GM18520 (cell line): ENCODE measurements around the gene CATSPERB.
"Not testable (repeated sequence)": the region's sequence is repeated elsewhere in the genome, so short reads cannot be mapped to it uniquely, and the experiment has no call there.

Source experiments
- ATAC-seq: cut with Tn5 transposase; IDR thresholded peaks from one replicate; pipeline ENCODE4 v1.9.1; 2021; ENCODE audit not compliant: unreplicated experiment

CATSPERB gene

DNA sequence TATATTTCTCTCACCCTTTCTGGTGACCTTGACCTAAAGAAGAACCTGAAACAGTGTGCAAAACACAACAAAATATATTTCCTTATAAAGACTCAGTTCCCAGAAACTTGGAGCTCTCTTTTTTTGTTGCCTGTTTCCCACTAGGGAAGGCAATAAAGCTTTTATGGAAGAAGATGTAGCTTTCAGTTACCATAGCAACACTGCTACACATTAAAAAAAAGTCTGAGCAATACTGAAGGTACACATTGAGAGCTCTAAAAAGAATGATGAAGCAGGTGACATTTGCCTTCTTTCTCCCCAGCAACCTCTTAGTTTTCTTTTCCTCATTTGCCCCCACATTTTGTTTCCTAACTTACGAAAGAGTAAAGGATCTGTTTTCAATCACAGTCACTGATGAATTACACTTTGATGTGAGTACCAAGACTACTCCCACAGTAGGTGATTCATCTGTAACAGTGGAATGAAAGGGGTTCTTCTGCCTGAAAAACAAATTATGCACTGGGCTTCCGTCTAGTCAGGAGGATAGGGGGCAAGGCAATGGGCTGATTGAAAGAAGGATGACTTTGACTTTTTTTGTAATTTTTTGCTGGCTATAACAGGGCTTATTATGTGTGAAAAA is 1.1 kb upstream of the CATSPERB start:
- ATAC-seq, result no peak

DNA sequence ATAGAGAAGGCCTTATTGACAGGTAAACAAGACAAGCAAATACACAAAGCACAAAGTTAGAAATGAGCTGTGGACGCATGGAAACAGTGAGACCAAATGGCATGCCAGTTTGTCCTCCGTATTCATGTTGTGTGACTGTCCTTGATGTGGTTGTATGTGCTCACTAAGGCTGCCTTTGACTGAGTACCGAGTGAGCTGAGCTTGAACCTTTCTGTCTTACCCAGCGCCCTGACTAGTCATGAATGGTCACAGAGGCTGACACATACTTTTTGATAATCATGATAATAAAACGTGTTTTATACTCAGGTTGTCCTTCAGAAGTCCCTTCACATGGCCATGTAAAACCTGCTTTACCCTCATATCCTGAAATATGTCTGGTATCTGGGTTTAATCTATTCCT is 553 bp upstream of the CATSPERB start:
- no peak for ATAC-seq

GRCh38 chr14:91731018-91731417 is 868 bp downstream of the CATSPERB start:
- no peak for ATAC-seq

GRCh38 chr14:91729756-91730155 is 2.1 kb downstream of the CATSPERB start:
- no peak for ATAC-seq

GRCh38 chr14:91728616-91729183 is 3.2 kb downstream of the CATSPERB start:
- ATAC-seq, result no peak

DNA sequence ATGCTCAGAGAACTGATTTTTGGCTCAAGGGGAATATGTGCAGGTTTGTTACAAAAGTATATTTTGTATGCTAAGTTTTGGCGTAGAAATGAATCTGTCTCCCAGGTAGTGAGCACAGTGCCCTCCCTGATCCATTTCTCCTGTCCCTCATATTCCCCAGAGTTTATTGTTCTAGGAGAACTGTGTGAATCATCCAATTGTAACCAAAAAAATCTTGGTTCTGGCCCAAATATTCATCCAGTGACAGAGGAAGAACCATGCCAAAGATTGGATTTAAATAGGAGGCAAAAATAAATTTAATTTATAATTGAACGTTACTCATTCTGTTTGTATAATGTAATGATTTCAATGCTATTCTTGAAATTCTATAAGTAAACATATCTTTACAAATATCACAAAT is 4.8 kb downstream of the CATSPERB start:
- no peak for ATAC-seq

DNA sequence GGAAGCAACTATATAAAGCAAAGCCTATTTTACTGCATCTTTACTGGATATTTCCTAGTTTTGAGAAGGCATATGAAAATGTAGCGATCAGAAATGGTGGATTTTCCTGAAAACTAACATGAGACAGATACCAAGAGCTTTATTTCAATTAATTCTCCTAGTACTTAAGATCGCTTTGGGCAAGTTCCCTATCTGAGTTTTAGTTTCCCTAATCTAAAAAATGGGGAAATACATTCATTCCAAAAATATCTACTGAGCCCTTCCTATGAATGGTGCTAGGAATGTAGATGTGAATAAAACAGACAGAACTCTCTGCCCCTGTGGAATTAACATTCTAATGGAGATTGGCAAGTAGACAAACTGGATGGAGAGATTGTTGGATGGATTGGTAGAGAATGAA is 8.4 kb downstream of the CATSPERB start:
- no peak for ATAC-seq

GRCh38 chr14:91722386-91722785 is 9.5 kb downstream of the CATSPERB start:
- no peak for ATAC-seq

DNA sequence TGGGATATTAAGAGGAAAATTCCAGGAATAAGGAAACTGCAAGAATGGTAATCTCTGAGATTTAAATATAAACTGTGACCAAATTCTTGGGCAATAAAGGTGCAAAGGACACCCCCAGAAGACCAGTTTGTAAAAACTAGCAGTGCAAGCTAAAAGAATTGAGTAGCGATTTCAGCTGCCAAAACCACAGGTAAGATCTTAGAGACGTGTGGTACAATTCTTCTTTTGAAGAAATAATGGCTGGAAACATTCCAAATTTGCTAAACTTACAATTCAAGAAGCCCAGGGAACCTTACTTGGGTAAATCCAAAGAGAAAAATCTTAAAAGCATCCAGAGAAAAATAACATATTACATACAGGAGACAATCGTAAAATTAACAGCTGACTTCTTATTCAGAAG is 12.0 kb downstream of the CATSPERB start:
- no peak for ATAC-seq

- no peak for ATAC-seq
Observed at GRCh38 chr14:91716999-91717398, 14.9 kb downstream of the CATSPERB start.

GRCh38 chr14:91714805-91715204 is 17.1 kb downstream of the CATSPERB start:
- ATAC-seq, result no peak

GRCh38 chr14:91708795-91709194 is 23.1 kb downstream of the CATSPERB start:
- no peak for ATAC-seq

DNA sequence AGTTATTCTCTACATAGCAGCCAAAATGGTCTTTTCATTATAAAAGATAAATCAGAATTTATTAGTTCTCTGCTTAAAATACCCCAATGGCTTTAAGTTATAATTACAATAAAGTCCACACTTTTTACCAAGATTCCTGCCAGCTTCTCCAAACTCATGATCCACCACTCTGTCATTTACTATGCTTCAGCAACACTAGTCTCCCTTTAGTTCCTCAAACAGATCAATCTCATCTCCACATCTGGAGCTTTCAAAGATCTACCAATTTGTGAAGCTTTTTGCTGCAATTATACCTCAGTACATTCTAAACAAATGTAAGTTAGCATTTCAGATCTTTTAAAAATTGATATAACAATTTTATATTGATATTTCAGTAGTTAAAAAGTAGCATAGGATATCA is 24.9 kb downstream of the CATSPERB start:
- no peak for ATAC-seq

DNA sequence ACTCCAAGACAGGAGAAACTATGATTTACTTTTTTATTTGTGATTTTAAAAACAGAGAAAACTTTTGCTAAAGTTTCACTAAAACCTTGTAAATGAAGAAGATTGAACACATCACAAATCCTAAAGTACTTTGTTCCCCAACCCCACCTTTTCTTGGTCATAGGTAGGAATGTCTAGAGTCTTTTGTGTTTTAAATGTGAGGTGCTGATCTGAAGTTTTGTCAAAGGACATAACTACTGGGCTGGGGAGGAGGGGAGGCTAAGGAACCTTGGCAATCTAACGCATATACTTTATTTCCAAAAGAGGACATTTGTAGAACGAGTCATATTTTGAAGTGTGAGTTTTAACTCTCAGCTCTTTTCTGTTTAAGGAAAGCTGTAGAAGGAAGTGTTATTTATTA is 37.2 kb downstream of the CATSPERB start:
- ATAC-seq, result no peak

GRCh38 chr14:91693346-91693745 is 38.5 kb downstream of the CATSPERB start:
- ATAC-seq, result no peak

- ATAC-seq, result no peak
Observed at GRCh38 chr14:91692075-91692474, 39.8 kb downstream of the CATSPERB start.

GRCh38 chr14:91689608-91690007 is 42.3 kb downstream of the CATSPERB start:
- no peak for ATAC-seq

DNA sequence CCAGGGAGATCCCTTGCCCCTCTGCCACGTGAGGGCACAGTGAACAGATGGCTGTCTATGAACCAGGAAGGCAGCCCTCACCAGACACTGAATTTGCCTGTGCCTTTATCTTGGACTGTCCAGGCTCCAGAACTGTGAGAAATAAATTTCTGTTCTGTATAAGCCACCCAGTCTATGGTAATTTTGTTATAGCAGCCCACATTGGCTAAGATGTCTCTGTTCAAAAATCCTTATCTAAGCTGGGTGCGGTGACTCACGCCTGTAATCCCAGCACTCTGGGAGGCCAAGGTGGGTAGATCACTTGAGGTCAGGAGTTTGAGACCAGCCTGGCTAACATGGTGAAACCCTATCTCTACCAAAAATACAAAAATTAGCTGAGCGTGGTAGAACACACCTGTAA is 44.5 kb downstream of the CATSPERB start:
- not testable (repeated sequence) for ATAC-seq

GRCh38 chr14:91685600-91685999 is 46.3 kb downstream of the CATSPERB start:
- no peak for ATAC-seq

DNA sequence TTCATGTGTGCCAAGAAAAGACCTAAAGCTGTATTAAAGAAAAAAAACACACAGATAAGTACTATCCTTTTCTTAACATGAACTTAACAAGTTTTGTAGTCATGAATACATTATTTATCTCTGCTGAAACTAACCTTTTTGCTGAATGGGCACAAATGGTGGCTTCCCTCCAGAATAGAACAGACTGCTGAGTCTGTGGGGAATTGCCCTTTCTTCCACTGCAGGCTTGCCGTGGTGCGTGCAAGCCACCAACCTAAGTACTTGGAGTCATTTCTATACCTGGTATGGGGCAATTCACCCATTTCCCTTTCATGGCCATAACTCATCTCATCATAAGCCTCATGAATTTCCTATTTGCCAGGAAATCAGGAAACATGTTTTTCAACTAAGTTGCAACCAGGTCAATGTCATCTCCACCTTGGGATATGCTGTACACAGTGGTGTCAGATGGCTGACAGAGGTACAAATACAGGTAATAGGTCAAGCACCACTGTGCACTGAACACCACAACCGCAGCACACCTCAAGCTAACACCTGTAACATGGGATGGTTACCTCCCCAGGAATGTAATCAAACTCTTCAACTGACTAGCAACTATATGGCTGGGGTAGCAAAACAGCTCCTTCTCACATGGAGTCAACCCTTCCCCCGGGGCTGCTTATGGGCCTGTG is 49.9 kb downstream of the CATSPERB start:
- ATAC-seq, result no peak

DNA sequence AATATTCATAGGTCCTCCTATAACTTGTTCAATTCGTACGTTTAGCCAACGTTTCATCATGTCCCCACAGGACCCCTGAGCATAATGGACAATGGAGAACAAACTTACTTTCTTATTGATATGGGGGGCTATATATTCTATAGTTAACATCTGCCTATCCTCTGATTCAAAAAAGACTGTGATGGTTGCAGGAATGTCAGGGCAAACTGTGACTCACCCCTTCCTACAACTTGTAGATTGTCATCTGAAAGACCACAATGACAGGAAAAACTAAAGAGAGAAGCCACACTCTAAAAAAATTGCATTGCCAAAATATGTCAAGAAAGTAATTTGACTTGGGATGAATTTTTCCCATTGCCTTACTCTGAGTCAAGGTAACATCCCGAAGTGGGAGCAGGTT is 50.8 kb downstream of the CATSPERB start:
- ATAC-seq, result no peak

GRCh38 chr14:91679273-91679672 is 52.6 kb downstream of the CATSPERB start:
- no peak for ATAC-seq

GRCh38 chr14:91677687-91678086 is 54.2 kb downstream of the CATSPERB start:
- ATAC-seq, result not testable (repeated sequence)
